ENCODE data around the gene MACF1.
A peak's percentile ranks its signal among the peaks of the same experiment; 100 is the strongest.
"Not testable (repeated sequence)": the region's sequence is repeated elsewhere in the genome, so short reads cannot be mapped to it uniquely, and the experiment has no call there.

The MACF1 gene

DNA sequence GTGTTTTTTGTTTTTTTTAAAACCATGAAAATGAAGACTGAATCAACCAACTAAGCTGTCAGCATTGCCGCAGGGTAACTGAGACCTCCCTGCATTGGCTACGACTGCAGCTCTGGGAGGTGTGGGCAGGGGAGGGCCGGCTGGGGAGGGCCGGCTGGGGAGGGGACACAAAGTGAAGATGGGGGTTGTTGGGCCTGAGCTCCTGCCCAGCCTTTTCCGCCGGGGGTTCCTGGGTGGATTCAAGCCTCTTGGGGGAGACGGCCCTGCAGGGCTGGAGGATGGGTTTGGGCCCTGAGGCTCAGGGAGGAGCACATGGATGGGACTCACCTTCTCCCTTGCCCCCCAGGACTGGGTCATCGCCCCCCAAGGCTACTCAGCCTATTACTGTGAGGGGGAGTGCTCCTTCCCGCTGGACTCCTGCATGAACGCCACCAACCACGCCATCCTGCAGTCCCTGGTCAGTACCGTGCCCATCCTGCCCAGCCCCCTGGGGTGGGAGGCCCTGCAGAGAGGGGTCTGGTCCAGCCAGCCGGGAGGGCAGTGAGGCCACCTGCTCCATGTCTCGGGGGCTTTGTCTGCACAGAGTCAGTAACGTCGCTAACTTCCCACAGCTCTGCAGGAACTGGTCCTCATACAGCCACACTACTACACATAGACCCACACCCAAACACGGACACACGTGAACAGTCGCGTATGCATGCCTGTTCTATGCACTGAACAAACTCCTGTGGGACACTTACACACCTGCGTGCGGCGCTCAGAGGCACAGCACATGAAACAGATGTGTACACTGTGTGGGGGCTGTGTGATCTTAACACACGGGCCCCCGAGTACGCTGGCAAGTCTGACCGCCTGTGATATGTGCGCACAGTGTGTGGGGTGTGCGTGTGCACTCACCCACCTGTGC is 318.4 kb downstream of the MACF1 start:
- DNase-seq: no peak

DNA sequence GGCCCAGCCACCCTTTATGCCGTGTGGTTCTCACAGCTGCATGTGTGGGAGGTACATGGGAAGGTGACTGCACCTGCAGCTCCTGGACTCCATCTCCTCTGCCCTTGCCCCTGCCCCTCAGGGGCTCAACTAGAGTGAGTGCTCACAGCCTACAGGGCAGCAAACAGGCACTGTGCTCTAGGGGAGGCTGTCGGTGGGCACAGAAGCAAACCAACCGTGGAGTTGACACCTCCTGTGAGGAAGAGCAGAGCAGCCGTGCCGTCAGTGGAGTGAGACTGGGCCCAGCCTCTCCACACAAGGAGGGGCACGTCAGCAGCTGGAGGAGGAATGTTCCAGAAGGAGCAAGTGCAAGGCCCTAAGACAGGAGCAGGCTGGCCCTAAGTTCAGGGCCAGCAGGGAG is 319.7 kb downstream of the MACF1 start:
- no peak for DNase-seq

DNA sequence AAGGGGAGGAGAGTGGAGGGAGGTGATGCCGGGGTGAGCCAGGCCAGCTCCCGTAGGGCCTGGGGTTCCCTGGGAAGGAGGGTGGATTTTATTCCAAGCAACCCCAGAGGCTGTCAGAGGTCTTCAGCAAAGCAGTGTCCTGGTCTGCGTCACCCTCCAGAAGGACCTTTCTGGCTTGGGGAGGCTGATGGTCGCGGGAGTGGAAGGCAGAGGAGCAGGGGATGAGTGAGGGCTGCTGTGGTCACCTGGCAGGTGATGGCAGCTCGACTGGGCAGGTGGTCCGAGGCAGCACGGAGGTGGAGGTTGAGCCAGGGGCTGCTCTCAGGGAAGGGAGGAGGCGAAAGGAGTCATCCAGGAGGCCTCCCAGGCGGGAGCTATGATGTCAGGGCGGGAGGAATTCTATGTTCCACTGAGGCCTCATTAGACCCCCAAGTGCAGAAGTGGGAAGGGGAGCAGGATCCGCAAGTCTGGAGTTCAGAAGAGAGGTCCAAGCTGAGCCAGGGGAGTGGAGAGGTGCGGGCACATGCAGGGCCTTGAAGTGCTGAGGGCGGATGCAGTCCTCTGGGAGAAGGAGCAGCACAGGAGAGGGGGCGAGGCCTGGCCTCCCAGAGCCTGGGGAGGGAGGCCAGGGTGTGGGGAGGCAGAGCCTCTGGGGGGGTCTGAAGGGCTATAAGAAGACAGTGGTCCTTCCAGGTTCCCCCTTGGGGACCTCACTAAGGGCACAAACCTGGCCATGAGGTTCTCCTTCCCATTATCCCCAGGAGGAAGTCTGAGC is 320.3 kb downstream of the MACF1 start:
- DNase-seq: no peak

DNA sequence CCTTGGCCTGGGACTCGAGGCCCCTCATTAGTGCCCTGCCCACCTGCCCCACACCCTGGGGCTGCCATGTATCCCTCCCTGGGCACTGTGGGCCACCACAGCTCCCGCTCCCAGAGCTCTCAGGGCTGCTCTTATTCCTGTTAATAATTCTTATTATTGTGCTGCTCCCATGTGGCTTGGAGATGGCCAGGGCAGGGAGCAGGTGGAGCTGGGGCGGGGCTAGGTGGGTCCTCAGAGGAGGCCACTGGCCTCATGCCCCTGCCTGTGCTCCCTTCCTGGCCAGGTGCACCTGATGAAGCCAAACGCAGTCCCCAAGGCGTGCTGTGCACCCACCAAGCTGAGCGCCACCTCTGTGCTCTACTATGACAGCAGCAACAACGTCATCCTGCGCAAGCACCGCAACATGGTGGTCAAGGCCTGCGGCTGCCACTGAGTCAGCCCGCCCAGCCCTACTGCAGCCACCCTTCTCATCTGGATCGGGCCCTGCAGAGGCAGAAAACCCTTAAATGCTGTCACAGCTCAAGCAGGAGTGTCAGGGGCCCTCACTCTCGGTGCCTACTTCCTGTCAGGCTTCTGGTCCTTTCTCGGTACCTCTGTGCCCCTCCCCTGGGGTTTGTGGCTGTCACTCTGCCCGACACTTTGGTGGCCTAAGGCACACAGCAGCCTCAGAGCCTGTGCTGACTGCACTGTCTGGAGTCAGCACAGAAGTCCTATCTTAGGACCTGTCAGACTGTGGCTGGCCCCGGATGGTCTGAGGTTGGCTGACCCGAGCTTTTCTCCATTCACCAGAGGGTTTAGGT is 321.1 kb downstream of the MACF1 start:
- DNase-seq: peak; percentile 61

DNA sequence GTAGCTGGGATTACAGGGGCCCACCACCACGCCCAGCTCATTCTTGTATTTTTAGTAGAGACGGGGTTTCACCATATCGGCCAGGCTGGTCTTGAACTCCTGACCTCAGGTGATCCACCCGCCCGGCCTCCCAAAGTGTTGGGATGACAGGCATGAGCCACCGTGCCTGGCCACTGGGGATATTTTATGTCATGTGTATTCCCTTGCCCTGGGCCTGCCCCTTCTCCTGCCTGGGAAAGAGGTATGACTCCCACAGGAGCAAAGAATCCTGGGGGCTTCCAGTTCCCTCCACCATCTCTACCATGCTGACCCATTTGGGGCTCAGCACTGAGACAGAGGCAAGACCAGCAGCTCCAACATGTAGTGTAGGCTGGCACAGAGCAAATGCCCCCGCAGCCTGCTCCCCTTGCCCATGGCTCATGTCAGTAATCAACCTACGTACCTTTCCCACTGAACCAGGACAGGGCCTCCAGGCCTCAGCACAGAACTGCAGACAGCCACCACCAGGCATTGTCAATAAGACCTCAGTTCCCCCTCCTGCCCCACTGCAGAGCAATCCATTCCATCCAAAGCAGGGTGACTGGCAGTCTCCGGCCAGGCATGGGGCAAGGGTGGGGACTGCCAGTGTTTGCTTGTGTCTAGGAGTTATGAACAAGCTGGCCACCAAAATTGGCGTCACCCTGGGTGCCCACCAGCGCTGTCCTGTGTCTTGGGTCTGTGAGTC is 322.1 kb downstream of the MACF1 start:
- DNase-seq: no peak

DNA sequence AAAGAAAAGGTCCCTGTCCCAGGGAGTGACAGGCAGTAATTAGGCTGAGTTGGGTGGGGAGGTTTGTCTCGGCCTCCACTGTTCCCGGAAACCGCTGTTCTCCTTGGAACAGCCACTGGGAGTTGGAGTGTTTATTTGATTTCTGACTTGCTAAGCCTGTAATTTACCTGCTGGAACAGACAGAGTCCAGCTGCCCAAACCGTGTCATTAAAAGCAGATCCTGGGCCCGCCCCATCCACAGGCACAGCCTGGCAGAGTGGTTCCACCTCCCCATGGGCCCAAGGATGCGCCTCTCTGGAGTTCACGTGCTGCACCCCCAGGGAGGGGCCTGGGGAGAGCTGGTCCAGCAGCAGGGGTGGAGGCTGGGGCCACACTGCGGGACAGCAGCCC is 322.7 kb downstream of the MACF1 start:
- not testable (repeated sequence) for DNase-seq

DNA sequence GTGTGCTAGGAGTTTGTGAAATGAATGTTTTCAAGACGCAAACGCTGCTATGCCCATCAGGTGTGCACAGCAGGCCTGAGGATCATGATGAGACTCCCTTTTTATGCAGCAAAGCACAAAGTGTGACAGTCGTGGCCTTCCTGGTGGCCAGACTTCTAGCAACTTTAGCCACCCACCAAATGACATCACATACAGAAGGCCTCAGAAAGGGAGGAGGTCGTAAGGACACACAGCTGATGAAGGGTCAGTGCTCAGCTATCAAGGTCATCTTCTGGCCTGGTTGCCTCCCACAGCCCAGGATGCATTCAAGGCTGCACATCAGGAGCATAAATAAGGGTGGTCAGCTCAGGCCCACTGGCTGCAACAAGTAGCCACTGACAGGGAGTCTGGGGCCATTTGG is 323.6 kb downstream of the MACF1 start:
- DNase-seq: no peak

DNA sequence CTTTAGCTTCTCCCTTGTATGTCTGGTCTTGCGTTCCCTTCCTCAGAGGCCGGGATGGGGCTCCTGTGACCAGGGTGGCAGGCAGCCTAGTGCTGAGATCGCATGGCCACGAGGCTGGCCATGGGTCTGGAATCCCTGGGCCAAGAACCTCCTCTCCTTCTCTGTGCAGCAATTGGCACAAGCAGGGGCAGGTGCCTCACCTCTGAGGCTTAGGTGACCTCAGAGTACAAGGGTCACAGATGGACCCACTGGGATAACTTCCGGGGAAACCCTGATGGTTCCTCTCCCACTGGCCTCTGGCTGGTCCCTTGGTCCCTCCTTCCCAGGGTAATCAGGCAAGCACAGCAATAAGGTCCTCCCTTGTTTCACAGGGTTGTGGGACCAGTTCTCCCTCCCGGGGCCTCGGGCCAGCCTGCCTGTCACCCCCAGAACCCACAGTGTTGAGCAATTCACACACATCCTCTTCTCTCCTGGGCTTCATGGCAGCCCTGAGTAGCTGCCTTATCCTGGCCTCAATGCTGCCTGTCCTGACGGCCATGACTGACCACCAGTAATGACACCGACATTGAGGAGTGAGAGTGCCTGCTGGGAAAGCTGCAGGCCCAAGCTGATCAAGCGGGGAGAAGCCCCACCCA is 325.5 kb downstream of the MACF1 start:
- DNase-seq: no peak

DNA sequence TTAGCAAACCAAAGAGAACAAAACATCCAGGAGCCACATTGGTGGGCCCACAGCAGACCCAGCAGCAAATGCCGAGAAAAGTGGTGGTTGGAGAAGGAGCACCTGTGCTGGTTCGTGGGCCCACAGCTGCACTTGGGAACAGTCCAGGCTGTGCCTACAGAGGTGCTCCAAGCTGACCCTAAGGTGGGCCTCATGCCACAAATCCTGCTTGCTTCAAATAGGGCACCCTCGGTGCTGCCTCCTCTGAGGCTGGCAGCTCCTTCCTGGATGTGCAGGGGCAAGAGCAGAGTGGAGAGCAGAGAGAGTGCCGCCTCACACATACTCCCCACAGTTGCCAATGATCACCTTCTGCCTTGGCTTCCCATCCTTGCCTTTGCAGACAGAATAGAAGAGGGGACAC is 327.0 kb downstream of the MACF1 start:
- DNase-seq: no peak

DNA sequence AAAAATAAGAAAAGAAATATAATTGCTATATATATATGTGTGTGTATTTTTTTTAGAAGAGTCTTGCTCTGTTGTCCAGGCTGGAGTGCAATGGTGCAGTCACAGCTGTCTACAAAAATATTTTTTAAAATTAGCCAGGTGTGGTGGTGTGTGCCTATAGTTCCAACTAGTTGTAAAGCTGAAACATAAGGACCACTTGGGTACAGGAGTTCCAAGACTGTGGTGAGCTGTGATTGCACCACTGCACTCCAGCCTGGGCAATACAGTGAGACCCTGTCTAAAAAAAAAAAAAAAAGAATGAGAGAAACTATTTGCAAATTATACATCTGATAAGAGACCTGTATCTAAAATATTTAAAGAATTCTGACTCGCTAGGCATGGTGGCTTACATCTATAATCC is 328.9 kb downstream of the MACF1 start:
- no peak for DNase-seq
